IMR-90 (cell line): ENCODE data around the gene RAB43. TPM values are rescaled to one million over a fixed set of nuclear protein-coding genes. Genes with fewer than 3 reads are reported as not detected.

Experiments
- ATAC-seq: fragments of 200-7000 bp; cut with Tn5 transposase; 2 replicates; pipeline ENCODE4 v1.9.1; 2020; ENCODE audit warnings: low read depth, mild to moderate bottlenecking, moderate library complexity
- BruUV-seq: library from RNA; stranded (reverse); fragments of 400-500 nt; replicated peaks from 2 replicates; lab custom pipeline; 2021; lab: Mats Ljungman, UMichigan
- CTCF ChIA-PET: fragments of 300-600 bp; formaldehyde crosslinking; extraction: SDS; loops from one replicate; lab custom pipeline; 2021; ENCODE audit warnings: antibody characterized with exemption; lab: Yijun Ruan, JAX
- POLR2A ChIA-PET: fragments of 300-600 bp; sonication (Branson Sonifier 250); formaldehyde crosslinking; loops from one replicate; lab custom pipeline; 2022; ENCODE audit warnings: antibody characterized with exemption; ENCODE audit not compliant: unreplicated experiment; lab: Charles Lee
- DNase-seq: peaks from one replicate; pipeline ENCODE4 v3.0.0; 2013
- H2AFZ ChIP-seq: replicated peaks from 2 replicates; pipeline ENCODE3; 2013; ENCODE audit warnings: low read length, mild to moderate bottlenecking; ENCODE audit not compliant: poor library complexity
- H2AK5ac ChIP-seq: 2 replicates; pipeline ENCODE4 v1.6.1; 2013; ENCODE audit warnings: low read depth, low read length, inconsistent platforms
- H2AK9ac ChIP-seq: replicated peaks from 2 replicates; pipeline ENCODE3; 2013; ENCODE audit warnings: mild to moderate bottlenecking, low read depth, low read length, moderate library complexity; ENCODE audit not compliant: poor library complexity
- H2BK120ac ChIP-seq: 2 replicates; pipeline ENCODE4 v1.6.1; 2013; ENCODE audit warnings: low read depth, low read length, inconsistent platforms
- H2BK15ac ChIP-seq: 3 replicates; pipeline ENCODE4 v1.6.1; 2013; ENCODE audit warnings: low read depth, low read length, inconsistent platforms
- H2BK20ac ChIP-seq: 2 replicates; pipeline ENCODE4 v1.6.1; 2013; ENCODE audit warnings: low read depth, mild to moderate bottlenecking, inconsistent platforms, low read length, moderate library complexity
- H2BK5ac ChIP-seq: 2 replicates; pipeline ENCODE4 v1.6.1; 2013; ENCODE audit warnings: mild to moderate bottlenecking, low read depth, low read length, inconsistent platforms; ENCODE audit not compliant: poor library complexity, severe bottlenecking
- H3K14ac ChIP-seq: replicated peaks from 2 replicates; pipeline ENCODE4 v1.6.1; 2013; ENCODE audit warnings: low read depth, low read length, inconsistent platforms
- H3K18ac ChIP-seq: 2 replicates; pipeline ENCODE4 v1.6.1; 2013; ENCODE audit warnings: low read depth, low read length, control low read depth
- H3K23ac ChIP-seq: 2 replicates; pipeline ENCODE4 v1.6.1; 2013; ENCODE audit warnings: low read depth, low read length, inconsistent platforms
- H3K27ac ChIP-seq: 2 replicates; pipeline ENCODE4 v1.5.1; 2013; ENCODE audit warnings: mild to moderate bottlenecking, control low read depth, low read length; ENCODE audit not compliant: insufficient read depth
- H3K27me3 ChIP-seq: 2 replicates; pipeline ENCODE4 v1.6.1; 2013; ENCODE audit warnings: low read length; ENCODE audit not compliant: control insufficient read depth, insufficient read depth
- H3K36me3 ChIP-seq: 2 replicates; pipeline ENCODE4 v1.6.1; 2013; ENCODE audit warnings: low read length, mixed read lengths; ENCODE audit not compliant: control insufficient read depth, insufficient read depth
- H3K4ac ChIP-seq: 2 replicates; pipeline ENCODE4 v1.6.1; 2013; ENCODE audit warnings: low read depth, low read length, inconsistent platforms
- H3K4me1 ChIP-seq: 2 replicates; pipeline ENCODE4 v1.6.1; 2013; ENCODE audit warnings: low read length, mixed read lengths; ENCODE audit not compliant: control insufficient read depth, insufficient read depth
- H3K4me2 ChIP-seq: 2 replicates; pipeline ENCODE4 v1.6.1; 2013; ENCODE audit warnings: low read depth, mild to moderate bottlenecking, control low read depth, low read length, moderate library complexity
- H3K4me3 ChIP-seq: 2 replicates; pipeline ENCODE4 v1.5.1; 2013; ENCODE audit warnings: low read depth, mild to moderate bottlenecking, control low read depth, low read length, moderate library complexity; ENCODE audit not compliant: insufficient read depth
- H3K56ac ChIP-seq: 2 replicates; pipeline ENCODE4 v1.6.1; 2013; ENCODE audit warnings: low read length, inconsistent platforms; ENCODE audit not compliant: insufficient read depth; ENCODE audit errors: extremely low read depth
- H3K79me1 ChIP-seq, 2 experiments: 2 replicates each; pipeline ENCODE4 v1.6.1; 2013; ENCODE audit warnings: low read length in 2 of 2, inconsistent platforms in 1 of 2, low read depth in 1 of 2
- H3K9ac ChIP-seq: 2 replicates; pipeline ENCODE4 v1.6.1; 2013; ENCODE audit warnings: low read depth, low read length, control low read depth
- H3K9me1 ChIP-seq: 2 replicates; pipeline ENCODE4 v1.6.1; 2013; ENCODE audit warnings: low read length, inconsistent platforms; ENCODE audit not compliant: insufficient read depth
- H3K9me3 ChIP-seq: 2 replicates; pipeline ENCODE4 v1.6.1; 2013; ENCODE audit warnings: low read length; ENCODE audit not compliant: control insufficient read depth, insufficient read depth
- H4K20me1 ChIP-seq: 2 replicates; pipeline ENCODE4 v1.6.1; 2013; ENCODE audit warnings: low read length, inconsistent platforms; ENCODE audit not compliant: insufficient read depth
- H4K5ac ChIP-seq: 2 replicates; pipeline ENCODE4 v1.6.1; 2013; ENCODE audit warnings: mild to moderate bottlenecking, low read depth, low read length, control low read depth
- H4K8ac ChIP-seq, 2 experiments: 2 replicates each; pipeline ENCODE4 v1.6.1; 2013; ENCODE audit warnings: low read depth in 2 of 2, low read length in 2 of 2, control low read depth in 1 of 2, inconsistent platforms in 1 of 2
- H4K91ac ChIP-seq: 2 replicates; pipeline ENCODE4 v1.6.1; 2013; ENCODE audit warnings: low read depth, low read length, inconsistent platforms; ENCODE audit not compliant: insufficient read depth
- CEBPB ChIP-seq: IDR thresholded peaks from 2 replicates; pipeline ENCODE4 v1.6.1; 2012; ENCODE audit warnings: low read depth, low read length, improper control_type of control experiment
- FOS ChIP-seq: fragments of 150-350 bp; IDR thresholded peaks from 2 replicates; pipeline ENCODE4 v1.6.1; 2016; ENCODE audit warnings: low read depth, low read length
- NFE2L2 ChIP-seq: fragments of 150-350 bp; IDR thresholded peaks from 2 replicates; pipeline ENCODE4 v1.6.1; 2016; ENCODE audit warnings: low read depth, mild to moderate bottlenecking, low read length
- RAD21 ChIP-seq: IDR thresholded peaks from 2 replicates; pipeline ENCODE4 v1.6.1; 2012; ENCODE audit warnings: low read length, improper control_type of control experiment
- WGBS, 2 experiments: methylation state at CpG; one replicate each; pipeline versions ENCODE4 v1.1.5 to v1.1.7; 2013; ENCODE audit warnings: missing lambda C conversion rate in 2 of 2; ENCODE audit not compliant: insufficient read length in 1 of 2; ENCODE audit errors: extremely low coverage in 2 of 2; 5-methylcytosine and 5-hydroxymethylcytosine counted together
- dilution Hi-C: fragments of 300-500 bp; cut with HindIII; formaldehyde crosslinking; loops from one replicate; pipeline ENCODE4 v1.14.3; 2018; ENCODE audit warnings: low sequenced_read_pairs; ENCODE audit not compliant: unreplicated experiment
- in situ Hi-C: fragments of 300-500 bp; cut with MboI; formaldehyde crosslinking; loops from 3 replicates; pipeline ENCODE4 v1.14.3; 2019; ENCODE audit warnings: low sequenced_read_pairs, inconsistent platforms, mixed read lengths
- intact Hi-C: fragments of 100-400 bp; cut with micrococcal nuclease; formaldehyde crosslinking; loops from 2 replicates; pipeline ENCODE4 v1.10.0; 2022
- polyA plus RNA-seq, 3 experiments: library from polyadenylated mRNA; depleted of rRNA; stranded (reverse); fragments of >200 nt; gene quantifications; 2 replicates each; pipeline ENCODE4 v1.2.3, GENCODE V29; 2012; ENCODE audit warnings: low replicate concordance in 1 of 3
- total RNA-seq: library from RNA; depleted of rRNA; stranded (reverse); fragments of >200 nt; gene quantifications from 2 replicates; pipeline ENCODE4 v1.2.3, GENCODE V29; 2012
- TF ChIP-seq, protein P1 (sequence below): fragments of 150-350 bp; IDR thresholded peaks from 2 replicates; pipeline ENCODE4 v1.6.1; 2017; ENCODE audit warnings: mild to moderate bottlenecking, antibody characterized with exemption, low read length, low read depth

RAB43 gene
- total and polyA plus RNA-seq, 2 of the 4 experiments (the other 2 are of a cell fraction) = 9.9 to 14.0 TPM

DNA sequence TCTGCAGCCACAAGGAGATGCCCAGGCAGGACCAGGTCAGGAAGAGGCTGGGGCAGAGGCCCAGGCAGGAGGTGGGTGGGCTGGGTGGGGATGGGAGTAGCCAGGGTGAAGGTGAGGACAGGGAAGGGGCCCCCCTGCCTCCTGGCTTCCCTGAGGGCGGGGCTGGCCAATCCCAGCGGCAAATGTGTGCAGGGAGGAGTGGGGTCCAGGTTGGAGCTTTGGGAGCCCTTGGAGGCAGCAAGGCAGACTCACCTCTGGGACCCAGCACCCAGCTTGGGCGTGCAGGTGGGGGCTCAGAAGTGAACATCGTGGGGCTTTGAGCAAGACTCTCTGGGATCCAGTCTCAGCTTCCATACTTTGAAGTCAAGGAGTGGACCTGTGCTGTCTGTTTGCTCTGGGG, 35.8 kb downstream of the RAB43 start:
- H3K4ac ChIP-seq = no peak overlapping the region
- in situ Hi-C loops = no loop called here
- H2BK20ac ChIP-seq = no peak overlapping the region
- no peak overlapping the region for H3K23ac ChIP-seq
- no peak overlapping the region for H3K14ac ChIP-seq
- H3K18ac ChIP-seq = no peak overlapping the region
- CTCF ChIA-PET = no interaction called here
- no peak overlapping the region for H2BK120ac ChIP-seq
- H3K4me3 ChIP-seq = no peak overlapping the region
- POLR2A ChIA-PET = no interaction called here
- ATAC-seq (no peak), DNase-seq (no peak)
- H3K36me3 ChIP-seq = no peaks in the 10 kb centered on the region
- BruUV-seq = no TSS peak
- H3K79me1 ChIP-seq = no peaks in the 10 kb centered on the region
- no peaks in the 10 kb centered on the region for H3K9me1 ChIP-seq
- no peak overlapping the region for H4K8ac ChIP-seq
- H3K27ac ChIP-seq = no peak overlapping the region
- no peak overlapping the region for H3K4me2 ChIP-seq
- H4K5ac ChIP-seq = no peak overlapping the region
- intact Hi-C loops = no loop called here
- no peaks in the 10 kb centered on the region for H3K27me3 ChIP-seq
- dilution Hi-C loops = no loop called here
- no peaks in the 10 kb centered on the region for H4K20me1 ChIP-seq
- H3K9ac ChIP-seq = no peak overlapping the region
- no peak overlapping the region for H2BK5ac ChIP-seq
- H3K4me1 ChIP-seq = peaks cover 4% of the 10 kb centered on the region
- H2BK15ac ChIP-seq = no peak overlapping the region
- H2AK9ac ChIP-seq = no peak overlapping the region
- no peaks in the 10 kb centered on the region for H3K9me3 ChIP-seq
- no peak overlapping the region for H2AFZ ChIP-seq
- no peak overlapping the region for H4K91ac ChIP-seq
- no peak overlapping the region for H3K56ac ChIP-seq
- H2AK5ac ChIP-seq = no peak overlapping the region
- 93% methylated on average over 3 of the region's 4 CpGs; no CpG with 5 or more reads in 1 of the 2 experiments for WGBS, 2 experiments
- TF ChIP-seq CEBPB (no peak), FOS (no peak), RAD21 (no peak), NFE2L2 (no peak)
- TF ChIP-seq, protein P1, sequence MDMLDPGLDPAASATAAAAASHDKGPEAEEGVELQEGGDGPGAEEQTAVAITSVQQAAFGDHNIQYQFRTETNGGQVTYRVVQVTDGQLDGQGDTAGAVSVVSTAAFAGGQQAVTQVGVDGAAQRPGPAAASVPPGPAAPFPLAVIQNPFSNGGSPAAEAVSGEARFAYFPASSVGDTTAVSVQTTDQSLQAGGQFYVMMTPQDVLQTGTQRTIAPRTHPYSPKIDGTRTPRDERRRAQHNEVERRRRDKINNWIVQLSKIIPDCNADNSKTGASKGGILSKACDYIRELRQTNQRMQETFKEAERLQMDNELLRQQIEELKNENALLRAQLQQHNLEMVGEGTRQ = no peak
